B cell (primary cell): ENCODE results near the gene FAM174C. TPM values are rescaled to one million over a fixed set of nuclear protein-coding genes. Genes with fewer than 3 reads are reported as not detected.

Source experiments
- ATAC-seq: fragments of 200-7000 bp; cut with Tn5 transposase; one replicate; pipeline ENCODE4 v1.10.0; 2021; ENCODE audit warnings: low read depth, mild to moderate bottlenecking, moderate number of reproducible peaks, moderate library complexity
- CTCF ChIA-PET: fragments of 350-600 bp; sonication (Branson Sonifier 250); formaldehyde crosslinking; loops from one replicate; lab custom pipeline; 2021; ENCODE audit warnings: antibody characterized with exemption, inconsistent platforms; lab: Charles Lee
- POLR2A ChIA-PET: fragments of 350-600 bp; sonication (Branson Sonifier 250); formaldehyde crosslinking; loops from one replicate; lab custom pipeline; 2021; ENCODE audit warnings: antibody characterized with exemption; lab: Charles Lee
- DNase-seq: peaks from one replicate; pipeline ENCODE4 v3.0.0; 2013
- H2AFZ ChIP-seq: 2 replicates; pipeline ENCODE4 v1.6.1; 2012; ENCODE audit warnings: mild to moderate bottlenecking, low read depth, low read length; ENCODE audit not compliant: insufficient read depth, poor library complexity, severe bottlenecking
- H3K27ac ChIP-seq, 2 donors: 1 replicate in 1 of 2; 2 replicates in 1 of 2; pipeline ENCODE4 v1.5.1; 2012 to 2013; ENCODE audit warnings: low read length in 2 of 2, mild to moderate bottlenecking in 2 of 2, moderate library complexity in 1 of 2
- H3K27me3 ChIP-seq, 4 experiments: fragments of 200-600 bp in 1 of 4; sonication (generic) in 1 of 4; replicated peaks in 1 of 4; 1 replicate in 2 of 4; 2 replicates in 2 of 4; pipeline versions ENCODE4 v1.6.1 to v1.7.0; 2013 to 2016; ENCODE audit warnings: low read length in 3 of 4, mild to moderate bottlenecking in 2 of 4, mixed read lengths in 1 of 4, moderate library complexity in 1 of 4; ENCODE audit not compliant: insufficient read depth in 4 of 4, control insufficient read depth in 3 of 4; ENCODE audit errors: control extremely low read depth in 1 of 4
- H3K36me3 ChIP-seq, 2 experiments: replicated peaks in 1 of 2; 1 replicate in 1 of 2; 2 replicates in 1 of 2; pipeline versions ENCODE4 v1.6.1 to v1.7.1; 2013; ENCODE audit warnings: low read length in 1 of 2; ENCODE audit not compliant: insufficient read depth in 2 of 2, control insufficient read depth in 1 of 2; ENCODE audit errors: control extremely low read depth in 1 of 2, extremely low read depth in 1 of 2
- H3K4me1 ChIP-seq, 2 donors: fragments of 200-600 bp in 1 of 2; sonication (generic) in 1 of 2; 1 replicate in 1 of 2; 2 replicates in 1 of 2; pipeline versions ENCODE4 v1.5.1 to v1.6.1; 2013 to 2017; ENCODE audit warnings: low read length in 2 of 2; ENCODE audit not compliant: control insufficient read depth in 2 of 2, insufficient read depth in 2 of 2
- H3K4me2 ChIP-seq: replicated peaks from 2 replicates; pipeline ENCODE3; 2012; ENCODE audit warnings: mild to moderate bottlenecking, low read depth, low read length; ENCODE audit not compliant: poor library complexity, severe bottlenecking
- H3K4me3 ChIP-seq, 5 experiments: fragments of 200-600 bp in 1 of 5; sonication (generic) in 1 of 5; 1 replicate in 3 of 5; 2 replicates in 2 of 5; pipeline versions ENCODE4 v1.5.1 to v1.7.0; 2011 to 2016; ENCODE audit warnings: low read length in 4 of 5, mild to moderate bottlenecking in 4 of 5, low read depth in 2 of 5, control low read depth in 1 of 5, moderate library complexity in 1 of 5; ENCODE audit not compliant: insufficient read depth in 1 of 5; ENCODE audit errors: control extremely low read depth in 1 of 5, extremely low read depth in 1 of 5
- H3K79me2 ChIP-seq: fragments of 200-600 bp; sonication (generic); one replicate; pipeline ENCODE4 v1.6.0; 2016; ENCODE audit warnings: low read length; ENCODE audit not compliant: control insufficient read depth, insufficient read depth
- H3K9ac ChIP-seq: fragments of 200-600 bp; sonication (generic); 2 replicates; pipeline ENCODE4 v1.6.1; 2017; ENCODE audit warnings: mild to moderate bottlenecking, low read length, moderate library complexity
- H3K9me3 ChIP-seq, 3 donors: one replicate each; pipeline versions ENCODE4 v1.6.1 to v1.7.1; 2013; ENCODE audit warnings: low read length in 2 of 3; ENCODE audit not compliant: control insufficient read depth in 2 of 3, insufficient read depth in 1 of 3; ENCODE audit errors: control extremely low read depth in 1 of 3
- H4K20me1 ChIP-seq: 2 replicates; pipeline ENCODE4 v1.6.0; 2012; ENCODE audit warnings: mild to moderate bottlenecking, low read length; ENCODE audit not compliant: insufficient read depth, control insufficient read depth, poor library complexity, severe bottlenecking
- H3K27ac Mint-ChIP-seq: one replicate; pipeline ENCODE4 v1.8.0; 2021; ENCODE audit warnings: mixed read lengths
- H3K27me3 Mint-ChIP-seq: one replicate; pipeline ENCODE4 v1.8.0; 2021; ENCODE audit warnings: mixed read lengths
- H3K4me1 Mint-ChIP-seq: one replicate; pipeline ENCODE4 v1.8.0; 2021; ENCODE audit warnings: mixed read lengths
- H3K4me3 Mint-ChIP-seq: one replicate; pipeline ENCODE4 v1.8.0; 2021; ENCODE audit warnings: mixed read lengths
- H3K9me3 Mint-ChIP-seq: one replicate; pipeline ENCODE4 v1.8.0; 2022; ENCODE audit warnings: mixed read lengths; ENCODE audit not compliant: insufficient read depth
- CTCF ChIP-seq: fragments of 200-600 bp; IDR thresholded peaks from one replicate; pipeline ENCODE4 v1.8.0; 2022; ENCODE audit warnings: antibody characterized with exemption, mild to moderate bottlenecking
- EZH2 ChIP-seq: IDR thresholded peaks from 2 replicates; pipeline ENCODE4 v1.6.1; 2012; ENCODE audit warnings: borderline replicate concordance, low read depth, mild to moderate bottlenecking, moderate library complexity, low read length; ENCODE audit not compliant: insufficient read depth, poor library complexity, severe bottlenecking
- WGBS: methylation state at CpG from one replicate; pipeline ENCODE4 v1.1.5; 2013; ENCODE audit warnings: missing lambda C conversion rate; ENCODE audit not compliant: insufficient coverage; 5-methylcytosine and 5-hydroxymethylcytosine counted together
- intact Hi-C: fragments of 100-400 bp; cut with micrococcal nuclease; formaldehyde crosslinking; loops from one replicate; pipeline ENCODE4 v1.10.0; 2022
- polyA plus RNA-seq: library from polyadenylated mRNA; depleted of rRNA; stranded (reverse); fragments of >200 nt; gene quantifications from 2 replicates; pipeline ENCODE4 v1.2.3, GENCODE V29; 2012
- total RNA-seq, 2 donors: library from RNA; stranded (reverse); fragments of 120-200 nt in 1 of 2; gene quantifications; 1 replicate in 1 of 2; 2 replicates in 1 of 2; pipeline versions ENCODE4 v1.2.3 to v1.2.4, GENCODE V29; 2013 to 2022

The FAM174C gene
- total and polyA plus RNA-seq, 2 donors (not counting 1 experiment from before 2014, with no cell fraction given) = 41.1 to 70.6 TPM

GRCh38 chr19:1258707-1259205, 16.6 kb upstream of the FAM174C start:
- WGBS = no CpG with 5 or more reads among the region's 15 CpGs
- no peaks in the 10 kb centered on the region for H3K9me3 Mint-ChIP-seq
- Histone ChIP-seq H3K27me3 (no peaks in the 10 kb centered on the region), H3K36me3 (peaks cover 0 to 37% of the 10 kb centered on the region in 2 experiments), H3K4me3 (peak overlapping the region; percentile 23 to 81 (median 62)), H3K4me2 (peak overlapping the region; percentile 99), H3K4me1 (peaks cover 66 to 91% of the 10 kb centered on the region in 2 donors), H3K27ac (peak overlapping the region; percentile 99 to 100), H4K20me1 (peaks cover 33% of the 10 kb centered on the region), H2AFZ (peak overlapping the region; percentile 8), H3K79me2 (peaks cover 55% of the 10 kb centered on the region), H3K9me3 (no peaks in the 10 kb centered on the region), H3K9ac (peak overlapping the region; percentile 98)
- CTCF ChIA-PET = interaction anchor here (3.9 kb wide), 1 partner anchor 14 kb away, joined by 18 read pairs; no protein-coding TSS in a partner anchor
- H3K27ac Mint-ChIP-seq = peak overlapping the region; percentile 99
- no peak for TF ChIP-seq EZH2
- TF ChIP-seq CTCF = no peak
- no peak for ATAC-seq
- H3K4me3 Mint-ChIP-seq = peak overlapping the region; percentile 97
- DNase-seq = no peak
- H3K27me3 Mint-ChIP-seq = no peaks in the 10 kb centered on the region
- peaks cover 73% of the 10 kb centered on the region for H3K4me1 Mint-ChIP-seq
- POLR2A ChIA-PET = interaction anchor here (0.5 to 10.7 kb wide), 6 partner anchors 7 to 329 kb away, joined by 3 to 305 read pairs (median 4); partner anchors contain the start of gene CIRBP
- intact Hi-C loops = no loop called here

DNA sequence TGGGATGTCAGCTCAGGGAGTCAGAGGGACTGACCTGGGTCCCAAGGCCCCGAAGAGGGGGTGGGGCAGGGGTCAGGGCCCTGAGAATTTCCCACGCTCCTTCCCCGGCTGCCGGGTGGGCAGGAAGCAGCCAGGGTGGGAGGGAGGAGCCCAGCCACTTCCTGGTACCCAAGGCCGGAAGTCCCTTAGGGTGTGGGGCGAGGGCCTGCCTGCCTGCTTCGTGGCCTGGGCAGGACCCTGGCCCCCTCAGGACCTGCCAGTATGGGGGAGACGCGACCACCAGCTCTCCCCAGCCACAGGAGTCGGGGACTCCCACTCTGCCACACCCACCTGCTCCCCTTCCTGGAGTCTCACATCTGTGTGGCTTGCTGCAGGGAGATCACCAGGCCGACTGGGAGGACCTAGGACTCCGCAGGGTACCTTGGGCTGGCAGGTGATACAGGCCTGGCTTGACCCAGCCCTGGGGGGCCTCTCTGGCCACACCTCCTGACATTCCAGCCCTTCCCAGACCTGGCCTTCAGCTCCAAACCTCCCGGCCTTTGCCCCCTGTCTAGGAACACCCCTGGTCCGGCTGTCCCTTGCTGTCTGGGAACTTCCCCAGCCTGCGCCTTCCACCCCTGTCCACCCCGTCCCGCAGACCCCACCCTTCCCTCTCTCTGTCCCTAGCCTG, 16.0 kb upstream of the FAM174C start:
- no peaks in the 10 kb centered on the region for H3K9me3 Mint-ChIP-seq
- Histone ChIP-seq H4K20me1 (peaks cover 27% of the 10 kb centered on the region), H3K4me1 (peaks cover 69 to 91% of the 10 kb centered on the region in 2 donors), H3K9ac (peak overlapping the region; percentile 98), H3K79me2 (peaks cover 49% of the 10 kb centered on the region), H3K27ac (peak overlapping the region; percentile 99 to 100), H3K9me3 (no peaks in the 10 kb centered on the region), H3K4me2 (peak overlapping the region; percentile 99), H2AFZ (peak overlapping the region; percentile 8), H3K4me3 (peak overlapping the region; percentile 23 to 81 (median 62)), H3K36me3 (peaks cover 0 to 34% of the 10 kb centered on the region in 2 experiments), H3K27me3 (no peaks in the 10 kb centered on the region)
- TF ChIP-seq CTCF (no peak), EZH2 (no peak)
- intact Hi-C loops = no loop called here
- H3K4me3 Mint-ChIP-seq = peak overlapping the region; percentile 97
- 7% methylated on average over 17 of the region's 17 CpGs for WGBS
- ChIA-PET POLR2A (interaction anchor here (0.5 to 11.0 kb wide), 9 partner anchors 6 to 1000 kb away, joined by 3 to 402 read pairs (median 4); partner anchors contain the start of genes ATP5F1D and CIRBP), CTCF (interaction anchor here (3.9 kb wide), 1 partner anchor 15 kb away, joined by 18 read pairs; no protein-coding TSS in a partner anchor)
- H3K4me1 Mint-ChIP-seq = peaks cover 78% of the 10 kb centered on the region
- H3K27me3 Mint-ChIP-seq = no peaks in the 10 kb centered on the region
- H3K27ac Mint-ChIP-seq = peak overlapping the region; percentile 99
- peak; percentile 26 for ATAC-seq
- DNase-seq = peak; percentile 87
